ENCODE measurements around the gene TRIM8. TPM values are rescaled to one million over a fixed set of nuclear protein-coding genes. Genes with fewer than 3 reads are reported as not detected.

The TRIM8 gene, protein sequence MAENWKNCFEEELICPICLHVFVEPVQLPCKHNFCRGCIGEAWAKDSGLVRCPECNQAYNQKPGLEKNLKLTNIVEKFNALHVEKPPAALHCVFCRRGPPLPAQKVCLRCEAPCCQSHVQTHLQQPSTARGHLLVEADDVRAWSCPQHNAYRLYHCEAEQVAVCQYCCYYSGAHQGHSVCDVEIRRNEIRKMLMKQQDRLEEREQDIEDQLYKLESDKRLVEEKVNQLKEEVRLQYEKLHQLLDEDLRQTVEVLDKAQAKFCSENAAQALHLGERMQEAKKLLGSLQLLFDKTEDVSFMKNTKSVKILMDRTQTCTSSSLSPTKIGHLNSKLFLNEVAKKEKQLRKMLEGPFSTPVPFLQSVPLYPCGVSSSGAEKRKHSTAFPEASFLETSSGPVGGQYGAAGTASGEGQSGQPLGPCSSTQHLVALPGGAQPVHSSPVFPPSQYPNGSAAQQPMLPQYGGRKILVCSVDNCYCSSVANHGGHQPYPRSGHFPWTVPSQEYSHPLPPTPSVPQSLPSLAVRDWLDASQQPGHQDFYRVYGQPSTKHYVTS
- total RNA-seq (2014; rRNA removed; shearing (Covaris generic)) = 43.5 and 46.4 TPM in 2 replicates

DNA sequence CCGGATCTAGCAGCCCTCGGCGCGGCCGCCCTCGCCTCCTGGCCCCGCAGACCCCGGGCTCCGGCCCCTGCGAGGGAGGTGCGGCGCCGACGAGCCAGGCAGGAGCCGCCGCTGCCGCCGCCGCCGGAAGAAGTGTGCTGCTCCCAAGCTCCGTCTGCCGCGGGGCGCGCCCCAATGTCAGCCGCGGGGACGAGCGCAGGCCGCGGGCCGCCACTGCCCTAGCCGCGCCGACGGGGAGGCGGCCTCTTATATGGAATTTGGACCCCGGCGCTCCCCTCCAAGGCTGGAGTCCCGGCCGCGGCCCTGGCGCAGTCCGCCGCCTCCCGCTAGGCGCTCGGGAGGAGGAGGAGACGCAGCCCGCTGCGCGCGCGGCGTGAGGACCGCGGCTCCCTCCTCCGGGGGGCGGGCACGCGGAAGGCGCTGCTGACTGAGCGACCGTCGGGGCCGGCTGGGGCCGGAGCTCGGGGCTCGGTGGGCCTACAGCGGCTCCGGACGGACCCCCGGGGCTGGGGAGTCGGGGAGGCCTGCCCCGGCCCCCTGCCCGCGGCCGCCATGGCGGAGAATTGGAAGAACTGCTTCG lies at the start of gene TRIM8:
TRIM8 (plus strand) TSS at position 414 of the 580 bp plus-strand sequence; CDS start at position 553, 139 bp downstream.
- peak within 1 kb of the TSS; percentile 63 for H3K4me3 ChIP-seq (ENCODE audit: insufficient read depth, low read depth, low read length)
- H3K27me3 ChIP-seq (ENCODE audit: control insufficient read depth, insufficient read depth, low read length) = no peaks in the 10 kb centered on the region
- no peak for DNase-seq
- no peaks in the 10 kb centered on the region for H3K36me3 ChIP-seq (replicated peaks; ENCODE audit: control insufficient read depth, insufficient read depth, low read length)

DNA sequence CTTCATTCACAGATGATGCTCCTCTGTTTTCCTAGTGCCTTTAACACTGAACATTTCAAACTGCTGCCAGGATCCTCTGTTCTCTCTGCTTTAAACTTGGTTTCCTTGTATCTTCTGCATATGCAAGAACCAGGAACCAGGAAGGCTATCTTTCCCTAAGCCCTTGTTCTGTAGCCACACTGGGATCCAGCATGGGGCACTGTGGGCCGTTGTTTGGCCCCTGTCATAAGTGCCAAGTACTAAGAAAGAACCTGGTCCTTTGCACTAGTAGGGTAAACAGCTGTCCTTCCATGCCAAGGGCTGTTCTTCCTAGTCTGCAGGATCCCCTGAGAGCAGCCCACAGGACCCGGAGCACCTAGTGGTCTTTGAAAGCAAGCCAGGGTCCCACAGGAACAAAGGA lies 49.0 kb upstream of the TRIM8 start:
- Histone ChIP-seq H3K36me3 (replicated peaks; ENCODE audit: control insufficient read depth, insufficient read depth, low read length) (peaks cover 2% of the 10 kb centered on the region), H3K27me3 (ENCODE audit: control insufficient read depth, insufficient read depth, low read length) (no peaks in the 10 kb centered on the region), H3K4me3 (ENCODE audit: insufficient read depth, low read depth, low read length) (no peak overlapping the region)
- DNase-seq = peak; percentile 28

DNA sequence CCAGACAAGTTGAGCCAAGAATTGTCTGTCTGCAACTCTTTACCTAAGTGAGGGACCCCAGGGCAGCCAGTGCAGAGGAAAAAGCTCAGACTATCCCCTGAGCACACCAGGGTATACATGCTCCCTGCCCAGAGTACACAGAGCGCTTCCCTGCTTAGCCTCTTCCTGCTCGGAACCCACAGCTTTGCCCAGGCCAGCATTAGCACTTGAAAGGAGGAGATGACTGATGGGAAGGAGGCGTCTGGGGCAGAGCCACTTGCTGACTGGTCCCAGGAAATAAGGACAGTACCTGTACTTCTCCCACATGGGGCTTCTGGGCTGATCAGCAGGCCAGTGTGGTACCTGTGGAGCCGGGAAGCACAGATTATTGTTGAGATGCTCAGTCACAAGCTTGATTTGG lies 48.4 kb upstream of the TRIM8 start:
- H3K27me3 ChIP-seq (ENCODE audit: control insufficient read depth, insufficient read depth, low read length) = no peaks in the 10 kb centered on the region
- H3K36me3 ChIP-seq (replicated peaks; ENCODE audit: control insufficient read depth, insufficient read depth, low read length) = peaks cover 2% of the 10 kb centered on the region
- H3K4me3 ChIP-seq (ENCODE audit: insufficient read depth, low read depth, low read length) = no peak overlapping the region
- peak; percentile 65 for DNase-seq

DNA sequence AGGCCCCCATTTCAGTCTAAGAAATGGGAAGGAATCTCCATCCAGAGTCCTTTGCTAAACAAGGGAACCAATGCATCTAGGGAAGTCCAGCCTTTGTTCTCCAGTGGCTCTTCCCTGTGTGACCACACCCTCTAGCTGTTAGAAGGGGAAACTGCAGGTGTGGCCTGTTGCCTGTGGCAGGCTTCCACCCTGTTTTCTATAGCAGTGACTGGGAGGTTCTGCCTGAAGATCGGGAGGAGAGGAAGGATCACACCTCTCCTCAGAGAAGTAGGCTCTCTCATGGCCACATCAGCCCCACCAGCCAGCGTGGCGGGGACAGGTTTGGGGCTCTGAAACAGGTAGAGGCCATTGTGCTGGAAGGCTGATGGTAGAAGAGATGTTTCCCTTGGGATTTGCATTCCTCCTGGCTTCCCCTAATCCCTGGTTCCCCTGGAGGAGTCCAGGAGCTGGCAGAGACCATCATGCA lies 47.7 kb upstream of the TRIM8 start:
- peaks cover 2% of the 10 kb centered on the region for H3K36me3 ChIP-seq (replicated peaks; ENCODE audit: control insufficient read depth, insufficient read depth, low read length)
- no peaks in the 10 kb centered on the region for H3K27me3 ChIP-seq (ENCODE audit: control insufficient read depth, insufficient read depth, low read length)
- peak; percentile 91 for DNase-seq
- no peak overlapping the region for H3K4me3 ChIP-seq (ENCODE audit: insufficient read depth, low read depth, low read length)

DNA sequence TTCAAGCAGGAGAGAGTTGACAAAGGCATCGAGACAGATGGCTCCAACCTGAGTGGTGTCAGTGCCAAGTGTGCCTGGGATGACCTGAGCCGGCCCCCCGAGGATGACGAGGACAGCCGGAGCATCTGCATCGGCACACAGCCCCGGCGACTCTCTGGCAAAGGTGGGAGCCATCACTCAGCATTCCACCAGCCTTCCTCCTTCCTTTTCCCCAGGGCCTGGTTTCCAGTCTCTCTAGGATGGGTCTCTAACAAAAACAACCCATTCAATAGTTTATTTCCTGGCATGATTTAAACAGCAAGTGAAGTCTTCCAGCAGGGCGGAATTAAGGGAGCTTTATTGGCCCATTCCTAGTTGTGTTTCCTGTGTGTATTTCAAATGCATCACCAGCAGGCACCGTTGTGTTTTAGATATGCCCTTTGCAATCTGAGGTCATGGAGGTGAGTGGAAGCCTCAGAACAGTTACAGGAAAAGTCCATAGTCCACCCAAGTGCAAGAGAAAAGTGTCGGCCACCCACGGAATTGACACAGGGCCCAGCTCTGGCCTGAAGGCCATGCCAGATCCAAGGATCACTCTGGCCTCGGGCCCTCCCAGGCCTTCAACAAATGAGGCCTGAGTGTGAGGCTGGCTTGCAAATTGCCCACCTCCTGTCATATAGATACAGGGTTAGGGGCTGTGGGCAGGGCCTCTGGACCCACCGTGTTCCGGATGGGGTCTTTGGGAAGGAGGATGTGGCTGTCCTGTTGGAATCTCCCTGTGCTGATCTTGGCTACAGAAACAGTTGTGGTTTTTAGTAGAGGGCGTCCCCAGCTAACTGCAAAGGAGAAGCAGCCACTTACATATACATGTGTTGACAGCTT lies 46.9 kb upstream of the TRIM8 start:
- H3K36me3 ChIP-seq (replicated peaks; ENCODE audit: control insufficient read depth, insufficient read depth, low read length) = peaks cover 2% of the 10 kb centered on the region
- no peaks in the 10 kb centered on the region for H3K27me3 ChIP-seq (ENCODE audit: control insufficient read depth, insufficient read depth, low read length)
- DNase-seq = peak; percentile 10
- no peak overlapping the region for H3K4me3 ChIP-seq (ENCODE audit: insufficient read depth, low read depth, low read length)

DNA sequence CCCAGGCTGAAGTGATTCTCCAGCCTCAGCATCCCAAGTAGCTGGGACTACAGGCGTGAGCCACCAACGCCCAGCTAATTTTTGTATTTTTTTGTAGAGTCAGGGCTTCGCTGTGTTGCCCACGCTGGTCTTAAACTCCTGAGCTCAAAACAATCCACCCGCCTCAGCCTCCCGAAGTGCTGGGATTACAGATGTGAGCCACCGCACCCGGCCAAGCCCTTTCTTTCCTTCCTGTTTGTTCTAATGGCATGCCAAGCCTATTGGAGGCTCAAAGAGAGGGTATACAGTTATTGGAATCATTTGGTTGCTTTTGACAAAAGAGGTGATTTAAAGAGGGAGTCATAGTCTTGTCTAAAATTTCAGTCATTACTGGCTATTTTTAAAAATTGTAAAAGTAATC lies 46.0 kb upstream of the TRIM8 start:
- H3K36me3 ChIP-seq (replicated peaks; ENCODE audit: control insufficient read depth, insufficient read depth, low read length) = peaks cover 2% of the 10 kb centered on the region
- H3K27me3 ChIP-seq (ENCODE audit: control insufficient read depth, insufficient read depth, low read length) = no peaks in the 10 kb centered on the region
- no peak for DNase-seq

DNA sequence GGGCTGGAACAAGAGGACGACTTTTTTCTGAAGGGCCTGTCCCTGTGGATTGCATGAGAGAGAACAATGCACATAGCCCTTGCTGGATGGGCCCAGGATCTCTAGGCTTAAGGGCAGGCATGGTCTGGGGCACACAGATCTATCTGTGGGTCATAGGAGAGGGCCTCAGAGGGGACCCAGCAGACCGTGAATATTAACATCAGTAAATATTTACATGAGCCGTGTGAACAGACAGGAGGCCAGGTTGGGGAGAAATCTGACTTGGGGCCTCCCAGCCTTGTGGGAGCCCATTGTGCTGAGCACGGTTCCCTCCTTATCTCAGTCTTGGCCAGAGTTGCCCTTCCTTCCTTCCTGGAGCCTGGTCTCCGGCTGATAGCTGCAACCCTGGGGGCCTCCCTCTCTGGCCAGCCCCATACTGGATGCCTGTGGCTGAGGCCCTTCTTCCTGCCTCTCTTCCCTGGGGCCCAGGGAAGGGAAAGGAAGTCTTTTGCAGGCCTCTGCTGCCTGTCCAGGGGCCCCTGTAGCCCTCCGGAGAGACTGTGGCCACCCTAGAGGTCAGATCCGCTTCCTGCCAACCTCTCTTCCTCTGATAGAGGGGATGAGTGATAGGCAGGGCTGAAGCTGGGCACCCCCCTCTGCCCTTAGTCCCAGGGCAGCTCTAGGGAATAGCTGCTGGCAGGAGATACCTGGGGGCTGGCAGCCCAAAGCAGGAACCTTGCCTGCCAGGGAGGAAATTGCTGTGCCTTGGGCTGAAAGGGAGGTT lies 44.5 kb upstream of the TRIM8 start:
- H3K27me3 ChIP-seq (ENCODE audit: control insufficient read depth, insufficient read depth, low read length) = no peaks in the 10 kb centered on the region
- DNase-seq = no peak

More for the DNA sequence above, 46.0 kb upstream of the TRIM8 start:
- no peak overlapping the region for H3K4me3 ChIP-seq (ENCODE audit: insufficient read depth, low read depth, low read length)

DNA sequence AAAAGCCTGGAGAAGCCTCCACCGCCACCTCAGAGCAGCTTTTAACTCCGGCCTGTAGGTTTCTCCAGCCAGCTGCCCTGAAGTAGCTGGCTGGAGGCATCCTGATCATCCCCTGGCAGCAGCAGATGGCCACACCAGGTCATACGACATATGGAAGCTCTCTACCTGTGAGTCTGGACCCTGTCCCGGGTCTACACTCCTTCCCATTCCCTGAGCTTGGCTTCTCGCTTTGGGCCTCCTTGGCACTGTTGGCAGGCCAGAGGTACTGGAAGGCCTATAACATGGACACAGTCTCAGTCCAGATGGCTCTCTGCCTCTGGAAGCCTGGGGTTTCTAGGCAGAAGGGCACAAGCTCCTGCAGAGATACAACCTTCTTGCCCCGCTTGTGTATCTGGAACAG lies 43.5 kb upstream of the TRIM8 start:
- no peak for DNase-seq
- no peaks in the 10 kb centered on the region for H3K27me3 ChIP-seq (ENCODE audit: control insufficient read depth, insufficient read depth, low read length)
- no peak overlapping the region for H3K4me3 ChIP-seq (ENCODE audit: insufficient read depth, low read depth, low read length)
- peaks cover 2% of the 10 kb centered on the region for H3K36me3 ChIP-seq (replicated peaks; ENCODE audit: control insufficient read depth, insufficient read depth, low read length)

More for the DNA sequence above, 44.5 kb upstream of the TRIM8 start:
- peaks cover 2% of the 10 kb centered on the region for H3K36me3 ChIP-seq (replicated peaks; ENCODE audit: control insufficient read depth, insufficient read depth, low read length)
- H3K4me3 ChIP-seq (ENCODE audit: insufficient read depth, low read depth, low read length) = no peak overlapping the region

DNA sequence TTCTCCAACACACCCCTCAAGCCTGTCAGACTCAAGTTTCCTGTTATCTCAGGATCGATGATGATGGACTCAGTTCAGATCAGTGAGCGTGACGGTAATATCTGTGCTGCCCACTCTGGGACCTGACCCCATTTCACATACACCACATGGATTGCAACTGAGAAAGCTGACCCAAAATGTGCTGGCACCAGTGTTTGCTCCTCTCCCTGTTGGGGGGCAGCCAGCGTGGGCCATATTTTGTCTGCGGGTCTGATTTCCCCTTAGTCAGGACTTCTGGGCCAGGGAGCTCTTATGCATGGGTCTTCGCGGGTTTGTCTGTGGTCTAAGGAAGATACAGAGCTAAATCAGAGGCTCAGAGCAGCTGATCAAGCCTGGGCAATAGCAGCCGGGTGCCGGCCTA lies 42.6 kb upstream of the TRIM8 start:
- no peak for DNase-seq
- Histone ChIP-seq H3K36me3 (replicated peaks; ENCODE audit: control insufficient read depth, insufficient read depth, low read length) (peaks cover 2% of the 10 kb centered on the region), H3K27me3 (ENCODE audit: control insufficient read depth, insufficient read depth, low read length) (no peaks in the 10 kb centered on the region), H3K4me3 (ENCODE audit: insufficient read depth, low read depth, low read length) (no peak overlapping the region)

DNA sequence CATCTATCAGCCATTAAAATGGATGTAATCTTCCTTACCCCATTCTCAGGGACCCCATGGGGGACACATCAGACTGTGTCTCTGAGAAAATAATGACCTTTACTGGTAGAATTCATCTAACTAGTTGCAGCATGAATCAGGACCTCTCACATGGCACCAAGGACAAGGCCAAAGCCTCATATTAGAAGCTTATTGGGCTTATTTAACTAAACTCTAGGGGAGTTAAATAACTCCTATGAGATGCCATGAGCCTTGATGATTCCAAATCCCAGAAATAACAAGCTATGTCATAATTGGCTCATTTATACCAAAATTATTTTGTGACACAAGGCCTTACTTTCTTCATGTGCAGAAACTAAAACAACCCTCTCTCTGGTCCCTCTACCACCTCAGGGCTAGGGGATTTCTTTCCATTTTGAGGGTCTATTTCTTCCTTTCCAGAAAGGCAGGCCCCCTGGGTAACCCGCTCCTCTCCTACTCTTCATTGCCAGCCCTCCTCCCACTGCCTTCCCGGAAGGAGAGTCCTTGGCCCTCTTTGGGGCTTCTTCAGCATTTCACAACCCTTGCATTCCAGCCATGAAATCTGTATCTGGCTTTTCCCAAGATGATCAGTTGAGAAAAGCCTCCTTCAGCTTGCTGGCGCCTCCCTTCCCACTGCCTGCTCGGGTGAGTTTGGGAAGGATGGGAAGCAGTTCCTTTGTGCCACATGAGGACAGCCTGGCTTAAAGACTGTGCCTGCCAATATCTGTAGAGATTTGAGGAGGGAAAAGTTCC lies 41.8 kb upstream of the TRIM8 start:
- Histone ChIP-seq H3K4me3 (ENCODE audit: insufficient read depth, low read depth, low read length) (no peak overlapping the region), H3K27me3 (ENCODE audit: control insufficient read depth, insufficient read depth, low read length) (no peaks in the 10 kb centered on the region), H3K36me3 (replicated peaks; ENCODE audit: control insufficient read depth, insufficient read depth, low read length) (peaks cover 2% of the 10 kb centered on the region)
- no peak for DNase-seq

DNA sequence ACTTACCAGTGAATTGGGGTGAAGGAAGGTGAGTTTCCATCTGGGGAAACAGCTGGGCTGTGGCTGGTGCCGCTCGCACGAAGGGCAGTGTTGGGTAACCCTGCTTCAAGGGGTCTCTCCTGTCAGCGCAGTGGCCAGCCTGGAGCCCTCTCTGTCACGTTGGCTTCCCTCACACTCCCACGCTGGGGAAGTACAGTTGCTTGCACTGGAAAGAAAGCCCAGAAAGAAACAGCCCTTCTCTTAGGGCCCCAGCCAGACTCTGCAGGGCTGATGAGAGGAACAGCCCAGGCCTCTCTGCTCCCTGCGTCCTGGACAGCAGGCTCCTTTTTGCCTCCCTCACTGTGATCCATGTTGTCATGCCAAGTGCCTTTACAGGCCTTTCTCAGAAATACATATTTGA lies 40.3 kb upstream of the TRIM8 start:
- no peak for DNase-seq
- Histone ChIP-seq H3K27me3 (ENCODE audit: control insufficient read depth, insufficient read depth, low read length) (no peaks in the 10 kb centered on the region), H3K36me3 (replicated peaks; ENCODE audit: control insufficient read depth, insufficient read depth, low read length) (no peaks in the 10 kb centered on the region), H3K4me3 (ENCODE audit: insufficient read depth, low read depth, low read length) (no peak overlapping the region)

DNA sequence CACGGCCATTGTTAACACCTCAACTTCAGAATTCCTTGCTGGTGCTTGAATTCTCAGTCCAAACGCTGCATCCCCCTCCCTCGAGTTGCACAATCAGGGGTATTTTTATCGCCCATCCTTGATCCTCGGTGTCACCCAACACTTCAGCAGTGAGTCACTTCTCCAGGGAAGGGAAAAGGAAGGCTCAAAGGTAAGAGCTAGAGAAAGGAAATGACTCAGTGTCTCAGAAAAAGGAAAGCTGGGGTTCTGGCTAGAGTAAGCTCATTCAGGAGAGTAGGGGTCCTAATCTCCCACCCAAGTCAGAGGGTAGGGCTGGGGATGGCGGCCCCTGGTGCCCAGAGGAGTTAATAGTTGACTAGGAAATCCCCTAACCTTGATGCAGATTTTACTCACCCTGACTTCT lies 39.8 kb upstream of the TRIM8 start:
- DNase-seq = no peak
- no peaks in the 10 kb centered on the region for H3K36me3 ChIP-seq (replicated peaks; ENCODE audit: control insufficient read depth, insufficient read depth, low read length)
- H3K27me3 ChIP-seq (ENCODE audit: control insufficient read depth, insufficient read depth, low read length) = no peaks in the 10 kb centered on the region
- no peak overlapping the region for H3K4me3 ChIP-seq (ENCODE audit: insufficient read depth, low read depth, low read length)

DNA sequence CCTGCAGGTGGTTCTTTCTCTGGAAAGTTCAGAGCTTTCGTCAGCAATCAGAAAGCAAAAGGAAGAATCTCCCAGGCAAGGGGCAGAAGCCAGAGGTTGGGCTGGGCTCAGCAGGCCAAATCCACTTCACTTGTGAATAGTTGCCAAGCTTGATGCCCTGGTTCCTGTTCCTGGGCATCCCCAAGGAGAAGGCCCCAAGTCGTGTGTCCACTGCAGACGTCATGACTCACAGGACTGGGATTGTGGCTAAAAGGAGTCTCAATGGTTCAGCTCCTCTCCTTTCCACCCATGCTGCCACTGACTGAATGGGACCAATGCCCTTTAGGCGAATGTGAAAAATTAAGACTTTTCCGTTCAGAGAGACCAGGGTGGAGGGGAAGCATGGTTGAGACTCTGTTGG lies 38.6 kb upstream of the TRIM8 start:
- DNase-seq = no peak
- H3K36me3 ChIP-seq (replicated peaks; ENCODE audit: control insufficient read depth, insufficient read depth, low read length) = no peaks in the 10 kb centered on the region
- H3K27me3 ChIP-seq (ENCODE audit: control insufficient read depth, insufficient read depth, low read length) = no peaks in the 10 kb centered on the region
- no peak overlapping the region for H3K4me3 ChIP-seq (ENCODE audit: insufficient read depth, low read depth, low read length)
